ENCODE measurements around the gene NOXO1. TPM values are rescaled to one million over a fixed set of nuclear protein-coding genes. Genes with fewer than 3 reads are reported as not detected.
"Not testable (repeated sequence)": the region's sequence is repeated elsewhere in the genome, so short reads cannot be mapped to it uniquely, and the experiment has no call there.

Gene NOXO1
- total RNA-seq, 2 experiments from 2014 or later = 0.31 TPM; not detected in 1

- POLR2A ChIA-PET = no interaction called here
- H3K9me3 Mint-ChIP-seq = no peaks in the 10 kb centered on the region
- peaks cover 5% of the 10 kb centered on the region for H3K27me3 Mint-ChIP-seq
Measured at GRCh38 chr16:2015117-2015946, 34.1 kb upstream of the NOXO1 start.

GRCh38 chr16:2013527-2013926 is 32.3 kb upstream of the NOXO1 start:
- POLR2A ChIA-PET = interaction anchor here (0.6 kb wide), 1 partner anchor 138 kb away, joined by 3 read pairs; no protein-coding TSS in a partner anchor
- no peak for DNase-seq
- CTCF ChIA-PET = interaction anchor here (0.7 to 1.5 kb wide), 3 partner anchors 9 to 127 kb away, joined by 3 to 7 read pairs (median 6); no protein-coding TSS in a partner anchor
- peaks cover 8% of the 10 kb centered on the region for H3K36me3 Mint-ChIP-seq (ENCODE audit: low read depth)
- H3K27me3 Mint-ChIP-seq = no peaks in the 10 kb centered on the region
- TF ChIP-seq CTCF (IDR thresholded peaks at IDR 0.05) = no peak
- intact Hi-C loops (cut with micrococcal nuclease) = no loop called here
- H3K4me1 Mint-ChIP-seq (ENCODE audit: low read depth) = peaks cover 7% of the 10 kb centered on the region
- ATAC-seq = no peak
- H3K27ac Mint-ChIP-seq = no peak overlapping the region
- H3K9me3 Mint-ChIP-seq = no peaks in the 10 kb centered on the region
- H3K4me3 Mint-ChIP-seq = no peak overlapping the region

More at GRCh38 chr16:2015117-2015946, 34.1 kb upstream of the NOXO1 start:
- no peak for DNase-seq
- Mint-ChIP-seq H3K4me1 (ENCODE audit: low read depth) (peaks cover 2% of the 10 kb centered on the region), H3K4me3 (no peak overlapping the region), H3K36me3 (ENCODE audit: low read depth) (peaks cover under 1% of the 10 kb centered on the region), H3K27ac (no peak overlapping the region)
- CTCF ChIA-PET = interaction anchor here (0.9 kb wide), 1 partner anchor 125 kb away, joined by 4 read pairs; no protein-coding TSS in a partner anchor
- no peak for TF ChIP-seq CTCF (IDR thresholded peaks at IDR 0.05)
- no peak for ATAC-seq
- intact Hi-C loops (cut with micrococcal nuclease) = no loop called here

- H3K9me3 Mint-ChIP-seq; H3K27ac Mint-ChIP-seq; ATAC-seq; intact Hi-C loops (cut with micrococcal nuclease); H3K27me3 Mint-ChIP-seq; DNase-seq: not testable (repeated sequence)
- Mint-ChIP-seq H3K36me3 (ENCODE audit: low read depth) (peaks cover 25% of the 10 kb centered on the region), H3K4me1 (ENCODE audit: low read depth) (peaks cover 25% of the 10 kb centered on the region), H3K4me3 (peak overlapping the region; percentile 21)
- POLR2A ChIA-PET = interaction anchor here (0.6 to 2.5 kb wide), 6 partner anchors 8 to 143 kb away, joined by 3 to 8 read pairs (median 4); partner anchors contain the start of genes NPW, RPS2 and TRAF7
- CTCF ChIA-PET = interaction anchor here (2.3 kb wide), 1 partner anchor 11 kb away, joined by 9 read pairs; no protein-coding TSS in a partner anchor
Measured at GRCh38 chr16:2011726-2012125, 30.5 kb upstream of the NOXO1 start.

GRCh38 chr16:2009791-2010510 is 28.7 kb upstream of the NOXO1 start, which contains the start of gene ZNF598:
Gene ZNF598 (minus strand): TSS chr16:2009821.
- DNase-seq (peak; percentile 83), ATAC-seq (peak; percentile 94)
- no peak for TF ChIP-seq CTCF (IDR thresholded peaks at IDR 0.05)
- Mint-ChIP-seq H3K27me3 (no peaks in the 10 kb centered on the region), H3K4me3 (peak within 1 kb of the TSS; percentile 97), H3K4me1 (ENCODE audit: low read depth) (peaks cover 39% of the 10 kb centered on the region), H3K36me3 (ENCODE audit: low read depth) (peaks cover 34% of the 10 kb centered on the region), H3K9me3 (no peaks in the 10 kb centered on the region), H3K27ac (peak within 1 kb of the TSS; percentile 94)
- ChIA-PET CTCF (interaction anchor here (2.2 kb wide), 1 partner anchor 131 kb away, joined by 8 read pairs; no protein-coding TSS in a partner anchor), POLR2A (interaction anchor here (1.1 to 2.8 kb wide), 5 partner anchors 14 to 142 kb away, joined by 5 to 12 read pairs (median 8); partner anchors contain the start of genes RPS2 and TBL3)
- intact Hi-C loops (cut with micrococcal nuclease) = no loop called here

- peak overlapping the region; percentile 97 for H3K4me3 Mint-ChIP-seq
Measured at GRCh38 chr16:2009164-2009711, 28.0 kb upstream of the NOXO1 start.

More at GRCh38 chr16:2009164-2009711, 28.0 kb upstream of the NOXO1 start:
- ChIA-PET CTCF (interaction anchor here (1.0 to 2.2 kb wide), 4 partner anchors 13 to 138 kb away, joined by 3 to 8 read pairs (median 4); partner anchors contain the start of genes NTHL1 and TSC2), POLR2A (interaction anchor here (0.6 to 2.8 kb wide), 13 partner anchors 11 to 146 kb away, joined by 3 to 16 read pairs (median 6); partner anchors contain the start of genes GFER, NOXO1, NPW and RPS2)
- DNase-seq (peak; percentile 28), ATAC-seq (peak; percentile 32)
- no peaks in the 10 kb centered on the region for H3K9me3 Mint-ChIP-seq
- intact Hi-C loops (cut with micrococcal nuclease) = no loop called here
- no peaks in the 10 kb centered on the region for H3K27me3 Mint-ChIP-seq
- peak overlapping the region; percentile 91 for H3K27ac Mint-ChIP-seq
- peaks cover 41% of the 10 kb centered on the region for H3K4me1 Mint-ChIP-seq (ENCODE audit: low read depth)
- peaks cover 35% of the 10 kb centered on the region for H3K36me3 Mint-ChIP-seq (ENCODE audit: low read depth)
- no peak for TF ChIP-seq CTCF (IDR thresholded peaks at IDR 0.05)

All from activated CD8-positive, alpha-beta T cell treated with anti-CD3 and anti-CD28 coated beads for 36 hours (primary cell).